ENCODE data around the gene PFKFB4. TPM values are rescaled to one million over a fixed set of nuclear protein-coding genes. Genes with fewer than 3 reads are reported as not detected.
A peak's percentile ranks its signal among the peaks of the same experiment; 100 is the strongest.
"Not testable (repeated sequence)": the region's sequence is repeated elsewhere in the genome, so short reads cannot be mapped to it uniquely, and the experiment has no call there.

PFKFB4 gene
- total and polyA plus RNA-seq, 2 donors, result 2.4 to 4.7 TPM

GRCh38 chr3:48475188-48475587 is 81.4 kb downstream of the PFKFB4 start:
- Histone ChIP-seq H3K4me3 (ENCODE audit: low read depth, low read length) (no peak overlapping the region), H3K27ac (ENCODE audit: low read depth) (no peak overlapping the region), H3K36me3 (ENCODE audit: insufficient read depth) (no peaks in the 10 kb centered on the region), H3K4me1 (ENCODE audit: insufficient read depth) (no peaks in the 10 kb centered on the region)
- DNase-seq (ENCODE audit: extremely low spot score), result no peak
- 80% methylated on average over 11 of the region's 11 CpGs for WGBS

DNA sequence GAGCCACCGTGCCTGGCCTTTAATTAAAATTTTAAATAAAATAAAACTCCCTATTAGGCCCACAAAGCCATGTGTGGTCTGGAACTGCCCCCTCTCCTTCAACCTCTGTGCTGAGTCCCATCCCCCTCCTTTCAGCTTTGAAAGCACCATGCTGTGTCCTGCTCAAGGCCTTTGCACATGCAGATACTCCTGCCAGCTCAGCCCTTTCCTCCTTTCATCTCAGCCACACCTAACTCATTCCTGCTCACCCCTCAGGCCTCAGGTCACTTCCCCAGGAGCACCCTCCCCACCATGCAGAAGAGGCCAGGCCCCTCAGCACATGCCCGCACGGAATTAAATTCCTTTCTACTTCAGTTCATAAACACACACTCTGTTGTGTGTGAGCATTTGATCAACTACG is 82.0 kb downstream of the PFKFB4 start:
- no peak for DNase-seq (ENCODE audit: extremely low spot score)
- Histone ChIP-seq H3K4me3 (ENCODE audit: low read depth, low read length) (no peak overlapping the region), H3K36me3 (ENCODE audit: insufficient read depth) (no peaks in the 10 kb centered on the region), H3K4me1 (ENCODE audit: insufficient read depth) (no peaks in the 10 kb centered on the region), H3K27ac (ENCODE audit: low read depth) (no peak overlapping the region)
- 57% methylated on average over 4 of the region's 4 CpGs for WGBS

DNA sequence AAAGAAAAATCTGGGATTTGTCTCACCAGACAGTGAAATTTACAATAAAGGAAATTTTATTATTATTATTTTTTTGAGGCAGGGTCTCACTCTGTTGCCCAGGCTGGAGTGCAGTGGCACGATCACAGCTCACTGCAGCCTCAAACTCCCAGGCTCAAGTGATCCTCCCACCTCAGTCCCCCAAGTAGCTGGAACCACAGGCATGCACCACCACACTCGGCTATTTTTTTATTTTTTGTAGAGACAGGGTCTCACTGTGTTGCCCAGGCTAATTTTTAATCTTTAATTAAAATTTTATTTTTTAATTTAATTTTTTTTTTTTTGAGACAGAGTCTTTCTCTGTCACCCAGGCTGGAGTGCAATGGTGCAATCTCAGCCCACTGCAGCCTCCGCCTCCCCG is 82.6 kb downstream of the PFKFB4 start:
- H3K4me3 ChIP-seq (ENCODE audit: low read depth, low read length); H3K36me3 ChIP-seq (ENCODE audit: insufficient read depth); H3K27ac ChIP-seq (ENCODE audit: low read depth); H3K4me1 ChIP-seq (ENCODE audit: insufficient read depth); DNase-seq (ENCODE audit: extremely low spot score): not testable (repeated sequence)
- WGBS, result 91% methylated on average over 4 of the region's 4 CpGs

DNA sequence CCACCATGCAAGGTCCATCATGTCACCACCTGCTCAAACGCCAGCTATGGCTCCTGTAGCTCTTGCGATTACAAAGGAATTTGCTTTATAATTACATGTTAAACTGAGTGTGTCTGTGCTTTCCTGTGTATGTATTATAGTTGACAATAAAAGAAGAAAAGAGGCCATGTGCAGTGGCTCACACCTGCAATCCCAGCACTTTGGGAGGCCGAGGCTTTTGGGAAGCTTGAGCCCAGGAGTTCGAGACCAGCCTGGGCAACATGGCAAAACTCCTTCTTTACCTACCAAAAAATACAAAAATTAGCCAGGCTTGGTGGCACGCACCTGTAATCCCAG is 83.0 kb downstream of the PFKFB4 start:
- DNase-seq (ENCODE audit: extremely low spot score), result no peak
- 65% methylated on average over 5 of the region's 5 CpGs for WGBS
- no peaks in the 10 kb centered on the region for H3K4me1 ChIP-seq (ENCODE audit: insufficient read depth)
- peak overlapping the region; percentile 99 for H3K27ac ChIP-seq (ENCODE audit: low read depth)
- no peaks in the 10 kb centered on the region for H3K36me3 ChIP-seq (ENCODE audit: insufficient read depth)
- no peak overlapping the region for H3K4me3 ChIP-seq (ENCODE audit: low read depth, low read length)

GRCh38 chr3:48472923-48473616 is 83.5 kb downstream of the PFKFB4 start:
- peak overlapping the region; percentile 99 for H3K27ac ChIP-seq (ENCODE audit: low read depth)
- no peaks in the 10 kb centered on the region for H3K4me1 ChIP-seq (ENCODE audit: insufficient read depth)
- H3K4me3 ChIP-seq (ENCODE audit: low read depth, low read length), result peak overlapping the region; percentile 61
- H3K36me3 ChIP-seq (ENCODE audit: insufficient read depth), result no peaks in the 10 kb centered on the region
- peak; percentile 91 for DNase-seq (ENCODE audit: extremely low spot score)
- WGBS, result 3% methylated on average over 17 of the region's 17 CpGs

DNA sequence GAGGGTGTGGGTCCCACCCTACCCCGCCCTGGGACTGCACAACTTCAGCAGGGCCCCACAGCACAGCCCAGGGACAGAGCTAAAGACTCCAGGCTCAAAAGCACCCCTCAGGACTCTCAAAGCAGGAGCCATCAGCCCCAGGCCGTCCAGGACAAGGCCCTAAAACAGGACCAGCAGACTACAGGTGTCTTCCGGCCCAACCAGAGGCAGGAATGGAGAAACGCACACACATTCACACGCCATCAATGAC is 84.0 kb downstream of the PFKFB4 start:
- H3K27ac ChIP-seq (ENCODE audit: low read depth), result peak overlapping the region; percentile 99
- peak overlapping the region; percentile 61 for H3K4me3 ChIP-seq (ENCODE audit: low read depth, low read length)
- no peak for DNase-seq (ENCODE audit: extremely low spot score)
- no peaks in the 10 kb centered on the region for H3K4me1 ChIP-seq (ENCODE audit: insufficient read depth)
- no peaks in the 10 kb centered on the region for H3K36me3 ChIP-seq (ENCODE audit: insufficient read depth)
- under 1% methylated on average over 5 of the region's 5 CpGs for WGBS

DNA sequence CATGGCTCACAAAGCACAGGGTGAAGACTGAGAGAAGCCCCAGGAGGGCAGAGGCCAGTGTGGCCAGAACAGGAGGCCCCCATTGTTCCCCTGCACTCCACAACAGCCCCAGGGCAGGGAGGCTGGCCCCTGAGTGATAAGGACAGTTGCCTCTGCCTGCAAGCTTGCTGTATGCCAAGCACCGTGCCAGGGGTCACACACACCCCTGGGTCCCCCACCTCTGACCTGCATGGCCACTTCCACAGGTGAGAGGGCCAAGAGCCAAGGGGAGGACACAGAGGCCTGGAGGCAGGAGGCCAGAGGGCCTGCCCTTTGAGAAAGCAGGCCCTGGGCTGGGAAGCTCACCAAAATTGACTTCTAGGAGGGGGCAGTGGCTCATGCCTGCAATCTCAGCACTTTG is 86.3 kb downstream of the PFKFB4 start:
- no peaks in the 10 kb centered on the region for H3K4me1 ChIP-seq (ENCODE audit: insufficient read depth)
- H3K27ac ChIP-seq (ENCODE audit: low read depth), result no peak overlapping the region
- no peaks in the 10 kb centered on the region for H3K36me3 ChIP-seq (ENCODE audit: insufficient read depth)
- H3K4me3 ChIP-seq (ENCODE audit: low read depth, low read length), result no peak overlapping the region
- no peak for DNase-seq (ENCODE audit: extremely low spot score)
- WGBS, result 70% methylated on average over 1 of the region's 1 CpG

DNA sequence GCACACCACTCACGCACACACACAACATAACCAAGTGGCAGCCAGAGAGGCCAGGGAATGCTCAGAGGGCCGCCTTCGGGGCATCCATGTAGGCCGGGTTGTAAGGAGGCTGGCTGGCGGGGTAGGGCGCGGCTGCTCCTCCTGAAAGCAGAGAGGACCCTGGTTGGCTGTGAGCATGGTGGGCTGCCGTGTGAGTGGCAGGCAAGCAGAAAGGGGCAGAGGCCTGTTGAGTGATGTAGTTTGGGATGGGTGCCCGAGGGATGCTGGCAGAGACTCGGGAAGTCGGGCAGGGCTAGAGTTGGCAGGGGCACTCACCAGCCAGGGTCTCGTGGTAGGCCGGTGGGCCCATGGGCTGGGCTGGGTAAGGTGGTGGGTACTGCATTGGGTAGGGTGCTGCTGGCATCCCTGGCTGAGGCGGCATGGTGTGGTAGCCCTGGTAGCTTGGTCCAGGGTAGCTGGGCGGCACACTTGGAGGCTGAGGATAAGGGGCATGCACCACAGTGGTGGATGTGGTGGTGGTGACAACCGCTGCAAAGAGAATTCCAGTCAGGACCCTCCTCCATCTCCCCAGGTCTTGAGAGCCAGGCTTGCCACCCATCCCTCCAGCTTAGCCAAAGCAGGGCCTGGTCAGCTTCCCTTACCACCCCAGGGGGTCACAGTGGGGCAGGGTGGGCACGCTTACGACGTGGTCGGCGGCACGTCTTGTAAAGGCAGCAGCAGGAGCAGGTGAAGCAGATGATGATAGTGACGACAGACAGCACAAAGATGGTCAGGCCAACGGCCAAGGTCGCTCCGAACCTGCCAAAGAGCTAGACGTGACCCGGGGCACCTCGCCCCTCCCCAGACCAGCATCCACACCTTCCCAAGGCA is 87.3 kb downstream of the PFKFB4 start:
- H3K4me1 ChIP-seq (ENCODE audit: insufficient read depth), result no peaks in the 10 kb centered on the region
- H3K36me3 ChIP-seq (ENCODE audit: insufficient read depth), result peaks cover 2% of the 10 kb centered on the region
- WGBS, result 84% methylated on average over 29 of the region's 29 CpGs
- DNase-seq (ENCODE audit: extremely low spot score), result no peak
- H3K4me3 ChIP-seq (ENCODE audit: low read depth, low read length), result no peak overlapping the region
- no peak overlapping the region for H3K27ac ChIP-seq (ENCODE audit: low read depth)

DNA sequence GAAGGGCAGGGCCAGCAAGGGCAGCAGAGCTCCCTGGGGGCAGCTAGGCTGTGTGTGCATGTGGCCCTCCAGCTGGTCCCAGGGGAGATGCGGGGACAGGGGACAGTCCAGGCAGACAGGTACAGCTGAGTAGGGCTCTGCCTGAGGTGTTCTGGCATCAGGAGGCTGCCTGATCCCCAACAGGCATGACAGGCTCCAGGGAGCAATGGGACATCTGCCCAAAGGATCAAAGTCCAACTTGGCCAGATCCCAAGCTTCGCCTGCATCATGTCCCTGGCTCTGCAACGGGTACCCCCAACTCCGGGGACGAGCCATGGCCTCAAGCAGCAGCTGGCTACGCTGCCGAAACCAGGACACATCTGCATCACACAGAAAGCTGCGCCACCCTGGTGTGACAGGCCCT is 88.3 kb downstream of the PFKFB4 start:
- no peak for DNase-seq (ENCODE audit: extremely low spot score)
- no peaks in the 10 kb centered on the region for H3K4me1 ChIP-seq (ENCODE audit: insufficient read depth)
- no peak overlapping the region for H3K4me3 ChIP-seq (ENCODE audit: low read depth, low read length)
- H3K27ac ChIP-seq (ENCODE audit: low read depth), result no peak overlapping the region
- peaks cover 2% of the 10 kb centered on the region for H3K36me3 ChIP-seq (ENCODE audit: insufficient read depth)
- WGBS, result 64% methylated on average over 8 of the region's 8 CpGs

Small RNA genes lying within 50 kb of the gene (small RNA-seq; reads per million reads assigned to genes)
- not detected for gene MIR6823

Other genes with a start within 250 kb of the PFKFB4 start
- not detected for gene SPINK8, start 223.1 kb downstream of the PFKFB4 start, total RNA-seq
- not detected for gene SPINK8, start 223.1 kb downstream of the PFKFB4 start, polyA plus RNA-seq
- gene FBXW12, start 184.6 kb downstream of the PFKFB4 start, total RNA-seq, result 0.32 TPM
- not detected for gene FBXW12, start 184.6 kb downstream of the PFKFB4 start, polyA plus RNA-seq
- gene PLXNB1, start 126.7 kb downstream of the PFKFB4 start, total RNA-seq, result 22.7 TPM
- gene PLXNB1, start 126.7 kb downstream of the PFKFB4 start, polyA plus RNA-seq, result 65.7 TPM
- 6.0 TPM for gene CCDC51, start 116.7 kb downstream of the PFKFB4 start, total RNA-seq
- 17.6 TPM for gene CCDC51, start 116.7 kb downstream of the PFKFB4 start, polyA plus RNA-seq
- 127 TPM for gene TMA7, start 116.5 kb downstream of the PFKFB4 start, total RNA-seq
- gene TMA7, start 116.5 kb downstream of the PFKFB4 start, polyA plus RNA-seq, result 262 TPM
- 4.7 TPM for gene ATRIP, start 110.1 kb downstream of the PFKFB4 start, total RNA-seq
- gene ATRIP, start 110.1 kb downstream of the PFKFB4 start, polyA plus RNA-seq, result 6.6 TPM
- gene SHISA5, start 52.6 kb downstream of the PFKFB4 start, total RNA-seq, result 62.5 TPM
- 209 TPM for gene SHISA5, start 52.6 kb downstream of the PFKFB4 start, polyA plus RNA-seq
- 0.69 TPM for gene UCN2, start 7.0 kb upstream of the PFKFB4 start, total RNA-seq
- 0.81 TPM for gene UCN2, start 7.0 kb upstream of the PFKFB4 start, polyA plus RNA-seq
- gene COL7A1, start 38.5 kb upstream of the PFKFB4 start, total RNA-seq, result 20.0 TPM
- 19.7 TPM for gene COL7A1, start 38.5 kb upstream of the PFKFB4 start, polyA plus RNA-seq
- 82.4 TPM for gene UQCRC1, start 52.8 kb upstream of the PFKFB4 start, total RNA-seq
- gene UQCRC1, start 52.8 kb upstream of the PFKFB4 start, polyA plus RNA-seq, result 282 TPM
- not detected for gene TMEM89, start 65.0 kb upstream of the PFKFB4 start, total RNA-seq
- gene TMEM89, start 65.0 kb upstream of the PFKFB4 start, polyA plus RNA-seq, result not detected
- 8.0 TPM for gene SLC26A6, start 78.7 kb upstream of the PFKFB4 start, total RNA-seq
- gene SLC26A6, start 78.7 kb upstream of the PFKFB4 start, polyA plus RNA-seq, result 12.9 TPM
- gene CELSR3, start 106.1 kb upstream of the PFKFB4 start, total RNA-seq, result 0.79 TPM
- gene CELSR3, start 106.1 kb upstream of the PFKFB4 start, polyA plus RNA-seq, result 0.48 TPM
- 8.6 TPM for gene NCKIPSD, start 129.1 kb upstream of the PFKFB4 start, total RNA-seq
- gene NCKIPSD, start 129.1 kb upstream of the PFKFB4 start, polyA plus RNA-seq, result 18.1 TPM
- gene IP6K2, start 160.4 kb upstream of the PFKFB4 start, total RNA-seq, result 75.7 TPM
- gene IP6K2, start 160.4 kb upstream of the PFKFB4 start, polyA plus RNA-seq, result 83.2 TPM